A549 (cell line): ENCODE measurements around the gene TRAF3.

Source experiments
- CHD2 ChIP-seq: fragments of 150-350 bp; IDR thresholded peaks from 2 replicates; pipeline ENCODE4 v1.6.1; 2014; ENCODE audit warnings: low read length; ENCODE audit not compliant: partially characterized antibody
- ELK1 ChIP-seq: fragments of 150-350 bp; IDR thresholded peaks from 2 replicates; pipeline ENCODE4 v1.6.1; 2014; ENCODE audit warnings: low read depth, mild to moderate bottlenecking, low read length
- JUN ChIP-seq, 2 experiments: fragments of >200 bp; sonication (Bioruptor Twin); formaldehyde crosslinking; IDR thresholded peaks; 2 replicates in 1 of 2; 3 replicates in 1 of 2; pipeline ENCODE4 v1.6.1; 2016 to 2017
- POLR2A ChIP-seq: IDR thresholded peaks from 2 replicates; pipeline ENCODE4 v1.6.1; 2012; ENCODE audit warnings: mild to moderate bottlenecking, low read length
- SREBF2 ChIP-seq: fragments of 450-650 bp; IDR thresholded peaks from 2 replicates; pipeline ENCODE4 v1.6.1; 2014; ENCODE audit warnings: mild to moderate bottlenecking, moderate library complexity
- USF2 ChIP-seq: fragments of 450-650 bp; IDR thresholded peaks from 2 replicates; pipeline ENCODE4 v1.6.1; 2014; ENCODE audit warnings: antibody characterized with exemption
- TF ChIP-seq, protein P1 (sequence below): fragments of >200 bp; sonication (Bioruptor Twin); formaldehyde crosslinking; IDR thresholded peaks from 3 replicates; pipeline ENCODE4 v1.5.1; 2016
- TF ChIP-seq, protein P2 (sequence below): fragments of 200-600 bp; sonication (generic); IDR thresholded peaks from 2 replicates; pipeline ENCODE4 v1.6.1; 2016; ENCODE audit warnings: antibody characterized with exemption, mild to moderate bottlenecking, moderate library complexity

DNA sequence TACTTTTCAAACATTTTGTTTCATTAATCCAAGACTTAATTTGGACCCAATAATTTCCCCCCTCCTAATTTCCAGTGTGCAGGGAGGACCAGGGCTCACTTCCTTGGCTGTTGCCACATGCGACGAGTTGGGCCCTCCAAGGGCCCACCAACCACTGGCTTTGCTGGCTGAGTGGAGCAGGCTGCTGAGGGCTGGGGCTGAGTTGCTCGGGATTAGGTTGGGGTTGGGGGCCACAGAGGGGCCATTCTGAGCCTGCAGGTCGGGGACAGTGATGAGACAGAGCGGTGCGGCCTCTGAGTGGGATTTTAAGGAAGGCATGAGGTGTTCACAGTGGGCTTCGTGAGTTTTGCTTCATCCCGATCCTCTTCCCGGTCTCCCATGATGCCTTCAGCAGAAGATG is 6.1 kb upstream of the TRAF3 start:
- TF ChIP-seq, protein P1, sequence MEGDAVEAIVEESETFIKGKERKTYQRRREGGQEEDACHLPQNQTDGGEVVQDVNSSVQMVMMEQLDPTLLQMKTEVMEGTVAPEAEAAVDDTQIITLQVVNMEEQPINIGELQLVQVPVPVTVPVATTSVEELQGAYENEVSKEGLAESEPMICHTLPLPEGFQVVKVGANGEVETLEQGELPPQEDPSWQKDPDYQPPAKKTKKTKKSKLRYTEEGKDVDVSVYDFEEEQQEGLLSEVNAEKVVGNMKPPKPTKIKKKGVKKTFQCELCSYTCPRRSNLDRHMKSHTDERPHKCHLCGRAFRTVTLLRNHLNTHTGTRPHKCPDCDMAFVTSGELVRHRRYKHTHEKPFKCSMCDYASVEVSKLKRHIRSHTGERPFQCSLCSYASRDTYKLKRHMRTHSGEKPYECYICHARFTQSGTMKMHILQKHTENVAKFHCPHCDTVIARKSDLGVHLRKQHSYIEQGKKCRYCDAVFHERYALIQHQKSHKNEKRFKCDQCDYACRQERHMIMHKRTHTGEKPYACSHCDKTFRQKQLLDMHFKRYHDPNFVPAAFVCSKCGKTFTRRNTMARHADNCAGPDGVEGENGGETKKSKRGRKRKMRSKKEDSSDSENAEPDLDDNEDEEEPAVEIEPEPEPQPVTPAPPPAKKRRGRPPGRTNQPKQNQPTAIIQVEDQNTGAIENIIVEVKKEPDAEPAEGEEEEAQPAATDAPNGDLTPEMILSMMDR, result no peak
- TF ChIP-seq POLR2A, result no peak
- TF ChIP-seq JUN (IDR thresholded peaks at IDR 0.05), result no peak
- TF ChIP-seq USF2, result no peak
- TF ChIP-seq, protein P2, sequence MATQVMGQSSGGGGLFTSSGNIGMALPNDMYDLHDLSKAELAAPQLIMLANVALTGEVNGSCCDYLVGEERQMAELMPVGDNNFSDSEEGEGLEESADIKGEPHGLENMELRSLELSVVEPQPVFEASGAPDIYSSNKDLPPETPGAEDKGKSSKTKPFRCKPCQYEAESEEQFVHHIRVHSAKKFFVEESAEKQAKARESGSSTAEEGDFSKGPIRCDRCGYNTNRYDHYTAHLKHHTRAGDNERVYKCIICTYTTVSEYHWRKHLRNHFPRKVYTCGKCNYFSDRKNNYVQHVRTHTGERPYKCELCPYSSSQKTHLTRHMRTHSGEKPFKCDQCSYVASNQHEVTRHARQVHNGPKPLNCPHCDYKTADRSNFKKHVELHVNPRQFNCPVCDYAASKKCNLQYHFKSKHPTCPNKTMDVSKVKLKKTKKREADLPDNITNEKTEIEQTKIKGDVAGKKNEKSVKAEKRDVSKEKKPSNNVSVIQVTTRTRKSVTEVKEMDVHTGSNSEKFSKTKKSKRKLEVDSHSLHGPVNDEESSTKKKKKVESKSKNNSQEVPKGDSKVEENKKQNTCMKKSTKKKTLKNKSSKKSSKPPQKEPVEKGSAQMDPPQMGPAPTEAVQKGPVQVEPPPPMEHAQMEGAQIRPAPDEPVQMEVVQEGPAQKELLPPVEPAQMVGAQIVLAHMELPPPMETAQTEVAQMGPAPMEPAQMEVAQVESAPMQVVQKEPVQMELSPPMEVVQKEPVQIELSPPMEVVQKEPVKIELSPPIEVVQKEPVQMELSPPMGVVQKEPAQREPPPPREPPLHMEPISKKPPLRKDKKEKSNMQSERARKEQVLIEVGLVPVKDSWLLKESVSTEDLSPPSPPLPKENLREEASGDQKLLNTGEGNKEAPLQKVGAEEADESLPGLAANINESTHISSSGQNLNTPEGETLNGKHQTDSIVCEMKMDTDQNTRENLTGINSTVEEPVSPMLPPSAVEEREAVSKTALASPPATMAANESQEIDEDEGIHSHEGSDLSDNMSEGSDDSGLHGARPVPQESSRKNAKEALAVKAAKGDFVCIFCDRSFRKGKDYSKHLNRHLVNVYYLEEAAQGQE, result no peak
- no peak for TF ChIP-seq CHD2
- TF ChIP-seq SREBF2, result no peak
- TF ChIP-seq ELK1, result no peak
